ENCODE measurements around the gene CSNK2A3. TPM values are rescaled to one million over a fixed set of nuclear protein-coding genes. Genes with fewer than 3 reads are reported as not detected.
"Not testable (repeated sequence)": the region's sequence is repeated elsewhere in the genome, so short reads cannot be mapped to it uniquely, and the experiment has no call there.

CSNK2A3 gene
- 4.3 TPM for total RNA-seq (ENCODE audit: unreplicated experiment)
- long read RNA-seq = 0 reads

GRCh38 chr11:11352878-11353277 lies at the start of gene CSNK2A3:
Gene CSNK2A3, minus strand, starts transcription at chr11:11353250. Its CDS starts 131 bp downstream, at chr11:11353119.
- not testable (repeated sequence) for H3K27me3 Mint-ChIP-seq (ENCODE audit: unreplicated experiment); H3K4me1 Mint-ChIP-seq (ENCODE audit: unreplicated experiment); H3K27ac Mint-ChIP-seq (ENCODE audit: unreplicated experiment); DNase-seq (ENCODE audit: low spot score); H3K9me3 Mint-ChIP-seq (ENCODE audit: unreplicated experiment); H3K4me3 Mint-ChIP-seq (ENCODE audit: unreplicated experiment)
- H3K36me3 Mint-ChIP-seq (ENCODE audit: low read depth, unreplicated experiment) = peaks cover 22% of the 10 kb centered on the region

- H3K4me1 Mint-ChIP-seq (ENCODE audit: unreplicated experiment) = no peaks in the 10 kb centered on the region
- no peak overlapping the region for H3K4me3 Mint-ChIP-seq (ENCODE audit: unreplicated experiment)
- no peak for DNase-seq (ENCODE audit: low spot score)
- peaks cover 2% of the 10 kb centered on the region for H3K27me3 Mint-ChIP-seq (ENCODE audit: unreplicated experiment)
- no peaks in the 10 kb centered on the region for H3K9me3 Mint-ChIP-seq (ENCODE audit: unreplicated experiment)
- H3K36me3 Mint-ChIP-seq (ENCODE audit: low read depth, unreplicated experiment) = peaks cover 21% of the 10 kb centered on the region
- H3K27ac Mint-ChIP-seq (ENCODE audit: unreplicated experiment) = no peak overlapping the region
- TF ChIP-seq, protein P1, sequence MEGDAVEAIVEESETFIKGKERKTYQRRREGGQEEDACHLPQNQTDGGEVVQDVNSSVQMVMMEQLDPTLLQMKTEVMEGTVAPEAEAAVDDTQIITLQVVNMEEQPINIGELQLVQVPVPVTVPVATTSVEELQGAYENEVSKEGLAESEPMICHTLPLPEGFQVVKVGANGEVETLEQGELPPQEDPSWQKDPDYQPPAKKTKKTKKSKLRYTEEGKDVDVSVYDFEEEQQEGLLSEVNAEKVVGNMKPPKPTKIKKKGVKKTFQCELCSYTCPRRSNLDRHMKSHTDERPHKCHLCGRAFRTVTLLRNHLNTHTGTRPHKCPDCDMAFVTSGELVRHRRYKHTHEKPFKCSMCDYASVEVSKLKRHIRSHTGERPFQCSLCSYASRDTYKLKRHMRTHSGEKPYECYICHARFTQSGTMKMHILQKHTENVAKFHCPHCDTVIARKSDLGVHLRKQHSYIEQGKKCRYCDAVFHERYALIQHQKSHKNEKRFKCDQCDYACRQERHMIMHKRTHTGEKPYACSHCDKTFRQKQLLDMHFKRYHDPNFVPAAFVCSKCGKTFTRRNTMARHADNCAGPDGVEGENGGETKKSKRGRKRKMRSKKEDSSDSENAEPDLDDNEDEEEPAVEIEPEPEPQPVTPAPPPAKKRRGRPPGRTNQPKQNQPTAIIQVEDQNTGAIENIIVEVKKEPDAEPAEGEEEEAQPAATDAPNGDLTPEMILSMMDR (IDR thresholded peaks at IDR 0.05; ENCODE audit: unreplicated experiment) = no peak
Measured at GRCh38 chr11:11401960-11402535, 49.0 kb upstream of the CSNK2A3 start.

GRCh38 chr11:11400635-11401232 lies 47.7 kb upstream of the CSNK2A3 start:
- peak; percentile 35 for DNase-seq (ENCODE audit: low spot score)
- Mint-ChIP-seq H3K27ac (ENCODE audit: unreplicated experiment) (no peak overlapping the region), H3K4me3 (ENCODE audit: unreplicated experiment) (no peak overlapping the region), H3K36me3 (ENCODE audit: low read depth, unreplicated experiment) (peaks cover 28% of the 10 kb centered on the region), H3K27me3 (ENCODE audit: unreplicated experiment) (peaks cover 2% of the 10 kb centered on the region), H3K9me3 (ENCODE audit: unreplicated experiment) (no peaks in the 10 kb centered on the region), H3K4me1 (ENCODE audit: unreplicated experiment) (peaks cover 6% of the 10 kb centered on the region)
- TF ChIP-seq, protein P1 (IDR thresholded peaks at IDR 0.05; ENCODE audit: unreplicated experiment) = peak; percentile 18

DNA sequence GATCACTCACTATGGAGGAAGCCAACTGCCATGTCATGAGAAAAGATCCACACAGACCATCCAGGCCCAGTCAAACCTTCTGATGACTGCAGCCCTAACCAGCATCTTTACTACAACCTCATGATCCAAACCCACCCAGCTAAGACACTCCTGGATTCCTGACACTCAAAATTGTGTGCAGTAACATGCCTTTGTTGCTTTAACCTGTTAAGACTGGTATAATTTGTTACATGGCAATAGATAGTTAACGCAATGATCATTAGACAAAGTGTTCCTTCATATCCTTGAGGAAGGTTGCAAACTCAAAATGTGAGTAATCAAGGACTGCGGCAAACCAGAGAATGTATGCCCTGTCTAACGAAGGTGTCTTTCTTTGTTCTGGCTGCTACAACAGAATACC lies 47.1 kb upstream of the CSNK2A3 start:
- no peak overlapping the region for H3K4me3 Mint-ChIP-seq (ENCODE audit: unreplicated experiment)
- TF ChIP-seq, protein P1 (IDR thresholded peaks at IDR 0.05; ENCODE audit: unreplicated experiment) = no peak
- peaks cover 9% of the 10 kb centered on the region for H3K4me1 Mint-ChIP-seq (ENCODE audit: unreplicated experiment)
- H3K27me3 Mint-ChIP-seq (ENCODE audit: unreplicated experiment) = peaks cover 1% of the 10 kb centered on the region
- peaks cover 28% of the 10 kb centered on the region for H3K36me3 Mint-ChIP-seq (ENCODE audit: low read depth, unreplicated experiment)
- DNase-seq (ENCODE audit: low spot score) = no peak
- H3K9me3 Mint-ChIP-seq (ENCODE audit: unreplicated experiment) = no peaks in the 10 kb centered on the region
- no peak overlapping the region for H3K27ac Mint-ChIP-seq (ENCODE audit: unreplicated experiment)

DNA sequence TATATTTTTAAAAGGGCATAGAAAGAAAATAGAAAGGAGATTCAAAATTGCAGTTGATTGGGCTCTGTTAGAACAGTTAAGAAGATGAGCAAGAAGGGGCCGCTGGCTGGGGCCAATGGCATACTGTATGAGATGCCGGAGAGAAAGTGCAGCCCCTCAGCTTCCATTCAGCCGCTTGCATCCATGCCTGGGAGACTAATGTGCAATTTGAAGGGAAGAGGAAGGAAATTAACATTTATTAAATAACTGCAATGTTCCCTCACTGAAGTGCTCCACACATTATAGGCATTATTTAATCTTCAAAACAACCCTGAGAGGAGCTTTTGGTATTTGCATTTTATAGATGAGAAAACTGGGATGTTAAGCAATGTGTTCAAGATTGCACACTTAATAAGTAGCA lies 44.7 kb upstream of the CSNK2A3 start:
- H3K36me3 Mint-ChIP-seq (ENCODE audit: low read depth, unreplicated experiment) = peaks cover 28% of the 10 kb centered on the region
- peaks cover 1% of the 10 kb centered on the region for H3K27me3 Mint-ChIP-seq (ENCODE audit: unreplicated experiment)
- TF ChIP-seq, protein P1 (IDR thresholded peaks at IDR 0.05; ENCODE audit: unreplicated experiment) = no peak
- DNase-seq (ENCODE audit: low spot score) = no peak
- peaks cover 9% of the 10 kb centered on the region for H3K4me1 Mint-ChIP-seq (ENCODE audit: unreplicated experiment)
- H3K27ac Mint-ChIP-seq (ENCODE audit: unreplicated experiment) = no peak overlapping the region
- no peak overlapping the region for H3K4me3 Mint-ChIP-seq (ENCODE audit: unreplicated experiment)
- no peaks in the 10 kb centered on the region for H3K9me3 Mint-ChIP-seq (ENCODE audit: unreplicated experiment)

All from endothelial cell (in vitro differentiated cells).